NCI-H345 treated with DMSO at 0.1 percent for 48 hours (cell line): ENCODE data around the gene LOXL3.

Experiments
- DNase-seq: peaks from one replicate; lab custom pipeline; 2025; ENCODE audit not compliant: unreplicated experiment; lab: John Stamatoyannopoulos, UW

Gene LOXL3

GRCh38 chr2:74551942-74552913, 1.5 kb downstream of the LOXL3 start:
- no peak for DNase-seq

GRCh38 chr2:74551530-74551929, 2.2 kb downstream of the LOXL3 start:
- DNase-seq: no peak

GRCh38 chr2:74550231-74550630, 3.5 kb downstream of the LOXL3 start:
- no peak for DNase-seq

- no peak for DNase-seq
These were observed 4.6 kb downstream of the LOXL3 start for GRCh38 chr2:74548900-74549826.

GRCh38 chr2:74548285-74548899, 5.3 kb downstream of the LOXL3 start:
- no peak for DNase-seq

- no peak for DNase-seq
These were observed 7.7 kb downstream of the LOXL3 start for GRCh38 chr2:74546004-74546403.

GRCh38 chr2:74544634-74545033, 9.1 kb downstream of the LOXL3 start:
- DNase-seq: no peak

GRCh38 chr2:74542978-74543377, 10.8 kb downstream of the LOXL3 start:
- DNase-seq: no peak

GRCh38 chr2:74540291-74540690, 13.5 kb downstream of the LOXL3 start:
- DNase-seq: no peak

- no peak for DNase-seq
These were observed 14.8 kb downstream of the LOXL3 start for GRCh38 chr2:74538881-74539339.

- no peak for DNase-seq
These were observed 16.6 kb downstream of the LOXL3 start for GRCh38 chr2:74537140-74537539.

GRCh38 chr2:74536166-74536950, 17.4 kb downstream of the LOXL3 start:
- DNase-seq: no peak

GRCh38 chr2:74535440-74535965, 18.2 kb downstream of the LOXL3 start:
- no peak for DNase-seq

- DNase-seq: no peak
These were observed 19.3 kb downstream of the LOXL3 start for GRCh38 chr2:74534411-74534810.

- DNase-seq: no peak
These were observed 20.3 kb downstream of the LOXL3 start for GRCh38 chr2:74533464-74533863.

GRCh38 chr2:74532222-74532621, 21.5 kb downstream of the LOXL3 start:
- no peak for DNase-seq

- no peak for DNase-seq
These were observed 22.1 kb downstream of the LOXL3 start for GRCh38 chr2:74531666-74532065.

- DNase-seq: no peak
These were observed 23.2 kb downstream of the LOXL3 start for GRCh38 chr2:74530239-74531187.
